A549 (cell line): ENCODE measurements around the gene ZNF785. TPM values are rescaled to one million over a fixed set of nuclear protein-coding genes. Genes with fewer than 3 reads are reported as not detected.

Experiments
- ATAC-seq, 2 experiments: fragments of 200-7000 bp in 1 of 2; fragments of >200 bp in 1 of 2; cut with Nextera tagmentation in 1 of 2; cut with Tn5 transposase in 1 of 2; 3 replicates each; pipeline versions ENCODE4 v1.8.0 to v1.9.1; 2018 to 2020; ENCODE audit warnings: mild to moderate bottlenecking in 1 of 2, moderate library complexity in 1 of 2
- CTCF ChIA-PET: fragments of 300-600 bp; sonication (Branson Sonifier 250); formaldehyde crosslinking; extraction: SDS; loops from one replicate; lab custom pipeline; 2021; ENCODE audit warnings: antibody characterized with exemption, inconsistent platforms; lab: Yijun Ruan, JAX
- POLR2A ChIA-PET: fragments of 350-600 bp; formaldehyde crosslinking; extraction: SDS; loops from one replicate; lab custom pipeline; 2021; ENCODE audit warnings: antibody characterized with exemption, inconsistent platforms; lab: Yijun Ruan, JAX
- DNase-seq, 2 experiments: peaks; one replicate each; pipeline versions ENCODE4 v3.0.0 to v3.0.0-alpha.2; 2011 to 2016; ENCODE audit warnings: low read depth in 1 of 2, low spot score in 1 of 2
- FAIRE-seq: peaks from 2 replicates; lab custom pipeline; 2011; peaks lifted over from hg19 to GRCh38; lab: Jason Lieb, UNC
- H3K27ac ChIP-seq, 2 experiments: fragments of >200 bp; sonication (Bioruptor Twin); formaldehyde crosslinking; 3 replicates each; pipeline ENCODE4 v1.5.1; 2016 to 2017
- H3K4me1 ChIP-seq: fragments of >200 bp; sonication (Bioruptor Twin); formaldehyde crosslinking; 3 replicates; pipeline ENCODE4 v1.6.1; 2016
- H3K4me2 ChIP-seq: fragments of >200 bp; sonication (Bioruptor Twin); formaldehyde crosslinking; 3 replicates; pipeline ENCODE4 v1.6.1; 2016
- H3K4me3 ChIP-seq: fragments of >200 bp; sonication (Bioruptor Twin); formaldehyde crosslinking; 3 replicates; pipeline ENCODE4 v1.5.1; 2016
- H3K9me3 ChIP-seq: fragments of >200 bp; sonication (Bioruptor Twin); formaldehyde crosslinking; 3 replicates; pipeline ENCODE4 v1.6.1; 2016
- BHLHE40 ChIP-seq: IDR thresholded peaks from 2 replicates; pipeline ENCODE4 v1.6.1; 2012; ENCODE audit warnings: low read depth, low read length, inconsistent platforms
- CBX2 ChIP-seq: fragments of 200-600 bp; sonication (generic); IDR thresholded peaks from 2 replicates; pipeline ENCODE4 v1.6.1; 2016; ENCODE audit warnings: low read depth, mild to moderate bottlenecking, borderline replicate concordance
- CEBPB ChIP-seq, 2 experiments: fragments of >200 bp in 1 of 2; sonication (Bioruptor Twin) in 1 of 2; formaldehyde crosslinking in 1 of 2; IDR thresholded peaks; 2 replicates each; pipeline ENCODE4 v1.6.1; 2012 to 2016
- EP300 ChIP-seq, 2 experiments: fragments of >200 bp; sonication (Bioruptor Twin); formaldehyde crosslinking; IDR thresholded peaks; 2 replicates in 1 of 2; 3 replicates in 1 of 2; pipeline ENCODE4 v1.6.1; 2016 to 2017
- ESRRA ChIP-seq: fragments of 150-350 bp; IDR thresholded peaks from 2 replicates; pipeline ENCODE4 v1.6.1; 2014; ENCODE audit warnings: mild to moderate bottlenecking, low read length, borderline replicate concordance
- FOXS1 ChIP-seq: fragments of 250-450 bp; sonication (Bioruptor Pico); IDR thresholded peaks from 2 replicates; pipeline ENCODE4 v1.5.0; 2020; ENCODE audit warnings: mild to moderate bottlenecking, moderate library complexity
- GATA3 ChIP-seq: IDR thresholded peaks from 2 replicates; pipeline ENCODE4 v1.6.1; 2012; ENCODE audit warnings: borderline replicate concordance
- HEYL ChIP-seq: fragments of 250-450 bp; sonication (Bioruptor Pico); IDR thresholded peaks from 2 replicates; pipeline ENCODE4 v1.8.0; 2021; ENCODE audit warnings: mild to moderate bottlenecking, moderate library complexity
- HMGXB4 ChIP-seq: fragments of 250-450 bp; sonication (Bioruptor Pico); IDR thresholded peaks from 2 replicates; pipeline ENCODE4 v1.5.0; 2021; ENCODE audit warnings: mild to moderate bottlenecking, moderate library complexity, borderline replicate concordance
- MAFK ChIP-seq: fragments of 450-650 bp; IDR thresholded peaks from 2 replicates; pipeline ENCODE4 v1.6.1; 2014; ENCODE audit not compliant: partially characterized antibody
- MAX ChIP-seq: IDR thresholded peaks from 2 replicates; pipeline ENCODE4 v1.6.1; 2012
- MAZ ChIP-seq: fragments of 150-350 bp; IDR thresholded peaks from 2 replicates; pipeline ENCODE4 v1.6.1; 2014; ENCODE audit warnings: antibody characterized with exemption, low read depth, low read length, borderline replicate concordance
- MYC ChIP-seq: IDR thresholded peaks from 2 replicates; pipeline ENCODE4 v1.6.1; 2012; ENCODE audit warnings: mild to moderate bottlenecking, inconsistent platforms, low read length, improper control_type of control experiment, borderline replicate concordance
- NPAS2 ChIP-seq: fragments of 250-450 bp; sonication (Bioruptor Pico); IDR thresholded peaks from 2 replicates; pipeline ENCODE4 v1.8.0; 2022; ENCODE audit warnings: mild to moderate bottlenecking, moderate library complexity, borderline replicate concordance
- POLR2A ChIP-seq: IDR thresholded peaks from 2 replicates; pipeline ENCODE4 v1.6.1; 2012; ENCODE audit warnings: mild to moderate bottlenecking, low read length
- POLR2AphosphoS2 ChIP-seq: conservative IDR thresholded peaks from 2 replicates; pipeline ENCODE4 v1.6.1; 2012; ENCODE audit warnings: low read length, improper control_type of control experiment, inconsistent platforms
- RAD21 ChIP-seq, 2 experiments: fragments of >200 bp in 1 of 2; sonication (Bioruptor Twin) in 1 of 2; formaldehyde crosslinking in 1 of 2; IDR thresholded peaks in 1 of 2; conservative IDR thresholded peaks in 1 of 2; 2 replicates in 1 of 2; 3 replicates in 1 of 2; pipeline ENCODE4 v1.6.1; 2012 to 2018; ENCODE audit warnings: inconsistent platforms in 1 of 2
- RARB ChIP-seq: fragments of 250-450 bp; sonication (Bioruptor Pico); IDR thresholded peaks from 2 replicates; pipeline ENCODE4 v1.8.0; 2021; ENCODE audit warnings: mild to moderate bottlenecking, moderate library complexity
- RCOR1 ChIP-seq: fragments of 150-350 bp; IDR thresholded peaks from 2 replicates; pipeline ENCODE4 v1.6.1; 2014; ENCODE audit warnings: antibody characterized with exemption, low read length, low read depth
- REST ChIP-seq: fragments of 200-600 bp; sonication (generic); IDR thresholded peaks from 2 replicates; pipeline ENCODE4 v1.6.1; 2016; ENCODE audit warnings: antibody characterized with exemption, mild to moderate bottlenecking, moderate library complexity
- RFX5 ChIP-seq: fragments of 450-650 bp; IDR thresholded peaks from 2 replicates; pipeline ENCODE4 v1.7.1; 2014; ENCODE audit warnings: antibody characterized with exemption, mild to moderate bottlenecking, moderate library complexity
- RNF2 ChIP-seq: fragments of 200-600 bp; sonication (generic); IDR thresholded peaks from 2 replicates; pipeline ENCODE4 v1.6.1; 2016; ENCODE audit warnings: low read depth, mild to moderate bottlenecking, antibody characterized with exemption, moderate library complexity, borderline replicate concordance
- SMC3 ChIP-seq: fragments of >200 bp; sonication (Bioruptor Twin); formaldehyde crosslinking; IDR thresholded peaks from 3 replicates; pipeline ENCODE4 v1.6.1; 2018; ENCODE audit warnings: inconsistent platforms
- TFCP2L1 ChIP-seq: fragments of 250-450 bp; sonication (Bioruptor Pico); IDR thresholded peaks from 2 replicates; pipeline ENCODE4 v1.5.0; 2021; ENCODE audit warnings: mild to moderate bottlenecking
- ZFP36 ChIP-seq: fragments of 450-650 bp; IDR thresholded peaks from 2 replicates; pipeline ENCODE4 v1.6.1; 2014; ENCODE audit warnings: borderline replicate concordance; ENCODE audit not compliant: partially characterized antibody
- ZSCAN20 ChIP-seq: fragments of 250-450 bp; sonication (Bioruptor Pico); IDR thresholded peaks from 2 replicates; pipeline ENCODE4 v1.8.0; 2022; ENCODE audit warnings: mild to moderate bottlenecking, moderate library complexity
- WGBS: methylation state at CpG from one replicate; pipeline ENCODE4 v1.1.6; 2017; ENCODE audit errors: missing lambda C conversion rate; 5-methylcytosine and 5-hydroxymethylcytosine counted together
- polyA plus RNA-seq, 4 experiments: library from polyadenylated mRNA; depleted of rRNA in 3 of 4; stranded (reverse); fragments of >200 nt; fragmentation: RNase III in 1 of 4; extraction: RNeasy Plus Mini Kit Qiagen cat#74134 plus additional on column Dnase treatment in 1 of 4; gene quantifications; 2 replicates in 3 of 4; 3 replicates in 1 of 4; pipeline ENCODE4 v1.2.3, GENCODE V29; 2011 to 2017

Gene ZNF785
- polyA plus RNA-seq, 2 of the 4 experiments (the other 2 are of a cell fraction) = not detected

DNA sequence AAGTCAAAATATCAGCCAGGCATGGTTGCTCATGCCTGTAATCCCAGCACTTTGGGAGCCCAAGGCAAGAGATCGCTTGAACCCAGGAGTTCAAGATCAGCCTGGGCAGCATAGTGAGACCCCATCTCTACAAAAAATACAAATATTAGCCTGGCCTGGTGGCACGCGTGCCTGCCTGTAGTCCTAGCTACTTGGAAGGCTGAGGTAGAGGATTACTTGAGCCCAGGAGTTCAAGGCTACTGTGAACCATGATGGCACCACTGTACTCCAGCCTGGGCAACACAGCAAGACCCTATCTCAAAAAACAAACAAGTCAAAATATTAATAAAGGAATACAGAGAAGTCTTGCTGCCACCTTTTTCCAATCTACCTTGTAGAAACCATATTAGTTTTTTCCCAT, 20.5 kb upstream of the ZNF785 start (continued):
- no peak for TF ChIP-seq REST

- FAIRE-seq (no peak), DNase-seq (no peak), ATAC-seq (no peak)
- Histone ChIP-seq H3K27ac (no peak overlapping the region), H3K4me3 (no peak overlapping the region), H3K9me3 (0 out of 3 replicates have a peak, but pooled peaks cover 7% of the 10 kb centered on the region), H3K4me2 (no peak overlapping the region), H3K4me1 (peaks cover 6% of the 10 kb centered on the region; the same call in 1 of the 3 replicates)
- no peak for TF ChIP-seq RARB (CRISPR knock-in tag)
- no peak for TF ChIP-seq ZSCAN20 (CRISPR knock-in tag)
- TF ChIP-seq MAFK = no peak
- TF ChIP-seq HMGXB4 = no peak
- no peak for TF ChIP-seq MAX
- TF ChIP-seq GATA3 = no peak
- TF ChIP-seq CBX2 = no peak
- TF ChIP-seq NPAS2 (CRISPR knock-in tag) = no peak
- TF ChIP-seq POLR2AphosphoS2 = no peak
- TF ChIP-seq RNF2 = no peak
- no peak for TF ChIP-seq RAD21 (conservative IDR thresholded peaks at IDR 0.05 in 1 of 2, IDR thresholded peaks at IDR 0.05 in 1 of 2)
- TF ChIP-seq POLR2A = no peak
- no peak for TF ChIP-seq ZFP36
- no peak for TF ChIP-seq SMC3
- TF ChIP-seq HEYL (CRISPR knock-in tag) = no peak
- 91% methylated on average over 15 of the region's 15 CpGs for WGBS
- ChIA-PET CTCF (interaction anchor here (1.9 to 2.4 kb wide), 2 partner anchors 10 to 155 kb away, joined by 8 to 17 read pairs; no protein-coding TSS in a partner anchor), POLR2A (no interaction called here)
These were observed 19.7 kb upstream of the ZNF785 start for GRCh38 chr16:30605158-30605557.

GRCh38 chr16:30604316-30604947, 18.9 kb upstream of the ZNF785 start:
- CTCF ChIA-PET = interaction anchor here (1.2 to 4.6 kb wide), 6 partner anchors 7 to 175 kb away, joined by 3 to 25 read pairs (median 4); partner anchors contain the start of gene DCTPP1
- peaks cover 6% of the 10 kb centered on the region; the same call in 1 of the 3 replicates for H3K4me1 ChIP-seq
- no peak overlapping the region for H3K4me3 ChIP-seq
- H3K9me3 ChIP-seq = 0 out of 3 replicates have a peak, but pooled peaks cover 7% of the 10 kb centered on the region
- no peak overlapping the region for H3K27ac ChIP-seq
- FAIRE-seq = no peak
- WGBS = 94% methylated on average over 42 of the region's 49 CpGs
- ATAC-seq = no peak
- no peak for DNase-seq
- H3K4me2 ChIP-seq = no peak overlapping the region
- POLR2A ChIA-PET = no interaction called here
- TF ChIP-seq TFCP2L1 (CRISPR knock-in tag) (no peak), NPAS2 (CRISPR knock-in tag) (no peak), FOXS1 (CRISPR knock-in tag) (no peak), ESRRA (no peak), MAZ (no peak), BHLHE40 (no peak), CEBPB (IDR thresholded peaks at IDR 0.05) (no peak), RCOR1 (no peak), MAX (no peak), MYC (no peak), RFX5 (no peak), EP300 (IDR thresholded peaks at IDR 0.05) (no peak)
- TF ChIP-seq, all 56 proteins: peak for 0
